PC-3 (cell line): ENCODE measurements around the gene SMG9.

ENCODE experiments used
- CTCF ChIP-seq: fragments of 300-600 bp; sonication (generic); conservative IDR thresholded peaks from 2 replicates; pipeline ENCODE4 v1.5.1; 2017; ENCODE audit warnings: antibody characterized with exemption, low read depth, mild to moderate bottlenecking, low read length
- EZH2 ChIP-seq: fragments of 300-600 bp; sonication (generic); IDR thresholded peaks from one replicate; pipeline ENCODE4 v1.6.1; 2017; ENCODE audit warnings: antibody characterized with exemption, mild to moderate bottlenecking, low read length; ENCODE audit not compliant: unreplicated experiment
- EZH2phosphoT487 ChIP-seq: fragments of 300-600 bp; sonication (generic); IDR thresholded peaks from 2 replicates; pipeline ENCODE4 v1.6.1; 2018; ENCODE audit warnings: mild to moderate bottlenecking, antibody characterized with exemption, low read length, borderline replicate concordance

DNA sequence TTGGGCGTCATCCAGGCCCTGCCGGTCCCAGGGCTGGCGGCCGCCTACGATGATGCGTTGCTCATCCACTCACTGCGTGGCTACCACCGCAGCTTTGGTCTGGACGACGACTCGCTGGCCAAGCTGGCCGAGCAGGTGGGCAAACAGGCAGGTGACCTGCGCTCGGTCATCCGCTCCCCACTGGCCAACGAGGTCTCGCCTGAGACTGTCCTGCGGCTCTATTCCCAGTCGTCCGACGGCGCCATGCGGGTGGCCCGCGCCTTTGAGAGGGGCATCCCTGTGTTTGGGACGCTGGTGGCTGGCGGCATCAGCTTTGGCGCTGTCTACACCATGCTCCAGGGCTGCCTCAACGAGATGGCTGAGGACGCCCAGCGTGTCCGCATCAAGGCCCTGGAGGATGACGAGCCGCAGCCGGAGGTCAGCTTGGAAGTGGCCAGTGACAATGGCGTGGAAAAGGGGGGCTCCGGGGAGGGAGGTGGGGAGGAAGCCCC is 35.3 kb downstream of the SMG9 start:
- TF ChIP-seq CTCF: no peak
- TF ChIP-seq EZH2phosphoT487: no peak
- no peak for TF ChIP-seq EZH2
